Measurements from ENCODE around the gene PHGDH.
"Not testable (repeated sequence)": the region's sequence is repeated elsewhere in the genome, so short reads cannot be mapped to it uniquely, and the experiment has no call there.

Gene PHGDH

DNA sequence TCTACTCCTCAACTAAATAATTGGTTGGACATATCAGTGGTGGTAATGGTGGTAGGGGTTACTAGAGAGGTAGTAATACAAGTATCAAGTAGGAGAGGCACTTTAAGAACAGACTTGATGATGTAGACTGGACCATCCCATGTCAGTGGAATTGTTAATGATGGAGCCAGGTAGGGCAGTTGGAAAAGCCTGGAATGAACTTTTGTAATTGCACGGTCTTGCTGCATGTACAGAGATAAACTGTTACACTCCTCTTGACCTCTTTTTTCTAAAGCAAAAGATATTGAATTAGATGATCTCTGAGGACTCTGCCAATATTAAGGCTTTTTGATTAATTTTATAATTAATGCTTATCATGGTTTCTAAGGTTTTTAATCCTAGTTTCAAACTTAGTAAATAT is 51.2 kb downstream of the PHGDH start:
- no peak for DNase-seq (ENCODE audit: low read depth, low spot score)

DNA sequence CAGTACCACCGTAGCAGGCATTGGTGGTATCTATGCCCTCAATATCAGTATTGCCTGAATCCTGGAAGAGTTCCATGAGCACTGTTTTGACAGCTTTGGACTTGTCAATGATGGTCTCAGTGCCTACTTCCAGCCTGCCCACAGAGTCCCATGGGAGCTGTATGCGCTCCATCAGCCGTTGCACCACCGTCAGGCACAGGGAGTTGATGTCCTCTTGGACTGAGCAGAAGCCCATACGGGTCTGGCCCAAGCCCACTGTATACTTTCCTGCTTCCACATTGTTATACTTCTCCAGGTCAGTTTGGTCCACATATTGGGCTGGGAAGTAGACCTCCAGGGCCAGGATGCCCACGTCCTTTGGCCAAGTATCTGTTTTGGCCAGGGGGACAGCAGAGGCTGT is 52.5 kb downstream of the PHGDH start:
- DNase-seq (ENCODE audit: low read depth, low spot score): no peak

DNA sequence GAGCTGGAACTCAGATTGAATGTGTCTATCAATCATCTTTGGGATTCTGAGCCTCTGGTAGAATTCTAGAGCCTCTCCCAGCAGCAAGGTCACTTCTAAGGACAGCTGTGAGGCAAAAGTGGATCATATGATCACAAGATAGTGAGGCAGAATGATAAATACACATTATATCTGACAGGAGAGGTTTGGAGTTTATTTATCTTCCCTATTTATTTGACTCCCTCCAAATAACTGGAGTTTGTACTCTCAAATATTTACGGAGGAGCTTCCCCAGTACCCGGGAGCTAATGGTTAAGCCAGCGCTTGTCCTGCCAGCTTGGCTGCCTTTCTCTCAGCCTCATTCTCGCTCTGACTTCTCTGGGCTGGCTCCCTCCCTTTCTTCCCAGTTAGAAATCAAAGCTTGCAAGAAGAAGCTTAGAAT is 54.6 kb downstream of the PHGDH start:
- no peak for DNase-seq (ENCODE audit: low read depth, low spot score)

DNA sequence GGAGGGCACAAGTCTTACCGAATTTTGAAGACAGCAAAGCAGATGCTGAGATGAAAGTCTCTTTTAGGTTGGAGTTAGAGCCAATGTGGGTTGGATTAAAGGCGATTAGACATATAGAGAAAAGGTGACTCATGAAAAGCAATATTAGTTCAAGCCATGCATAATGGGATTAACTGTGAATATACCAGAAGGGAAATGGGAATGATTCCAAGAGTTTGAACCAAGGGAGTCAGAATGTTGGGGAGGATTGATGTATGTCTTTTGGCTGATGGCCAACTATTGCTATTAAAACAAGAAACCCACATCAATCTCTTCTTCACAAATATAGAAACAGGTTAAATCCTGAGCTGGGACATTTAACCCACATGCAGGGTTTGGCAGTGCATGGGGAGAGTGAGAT is 55.8 kb downstream of the PHGDH start:
- DNase-seq (ENCODE audit: low read depth, low spot score): no peak

DNA sequence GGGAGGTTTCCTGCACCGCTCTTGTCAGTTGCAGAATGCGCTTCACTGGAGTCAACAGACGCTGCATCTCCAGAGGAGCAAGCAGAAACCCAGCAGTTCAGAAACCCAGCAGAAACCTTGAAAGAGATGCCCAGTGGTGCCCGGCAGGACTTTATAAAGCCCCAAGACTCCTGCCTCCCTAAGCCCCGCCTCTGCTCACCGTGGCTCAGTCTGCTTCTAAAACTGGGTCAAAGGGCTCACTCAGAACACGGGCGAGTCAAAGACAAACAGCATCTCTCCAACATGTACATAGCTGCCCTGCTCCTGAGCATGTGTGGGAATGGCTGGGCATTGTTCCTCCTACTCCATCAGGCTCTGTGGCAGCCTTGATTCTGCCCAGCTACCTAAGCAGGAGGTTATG is 57.0 kb downstream of the PHGDH start, which contains the start of gene HMGCS2:
HMGCS2 (minus strand) TSS at position 128 of the 400 bp plus-strand sequence; CDS start at position 67, 61 bp downstream.
- DNase-seq (ENCODE audit: low read depth, low spot score): no peak

DNA sequence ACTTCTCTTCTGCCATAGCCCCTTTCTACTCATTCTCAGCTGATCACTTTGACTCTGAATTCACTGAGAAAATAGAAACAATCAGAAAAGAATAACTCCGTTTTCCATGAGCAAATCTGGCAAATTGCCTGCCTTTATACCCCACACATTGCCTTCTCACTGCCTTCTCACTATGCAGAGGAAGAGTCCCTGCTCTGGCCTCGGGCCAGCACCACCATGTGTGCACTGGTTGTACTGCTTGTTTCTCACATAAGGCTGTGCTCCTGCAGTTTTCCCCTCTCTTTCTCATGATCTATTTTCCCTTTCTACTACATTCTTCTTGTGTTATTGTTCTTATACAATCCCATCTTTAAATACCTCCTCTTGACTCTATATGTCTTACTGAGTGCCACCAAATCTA is 59.3 kb downstream of the PHGDH start:
- DNase-seq (ENCODE audit: low read depth, low spot score): no peak

DNA sequence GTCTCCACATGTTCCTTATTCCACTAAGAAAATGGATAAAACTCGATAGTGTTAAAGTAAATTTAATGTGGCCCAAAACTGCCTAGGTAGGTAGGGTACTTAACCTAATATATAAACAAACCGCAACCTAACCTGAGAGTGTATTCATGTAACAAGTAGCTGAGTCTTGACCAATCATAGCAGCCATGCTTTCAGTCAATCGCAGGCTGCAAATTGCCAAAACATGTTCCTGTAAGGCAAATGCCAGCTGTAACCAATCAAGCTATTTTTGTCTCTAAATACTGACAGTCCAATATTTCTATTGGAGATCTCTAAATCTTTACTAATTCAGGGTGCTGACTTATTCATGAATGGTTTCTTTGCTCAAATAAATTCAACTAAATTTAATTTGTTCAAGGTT is 60.0 kb downstream of the PHGDH start:
- DNase-seq (ENCODE audit: low read depth, low spot score): no peak

DNA sequence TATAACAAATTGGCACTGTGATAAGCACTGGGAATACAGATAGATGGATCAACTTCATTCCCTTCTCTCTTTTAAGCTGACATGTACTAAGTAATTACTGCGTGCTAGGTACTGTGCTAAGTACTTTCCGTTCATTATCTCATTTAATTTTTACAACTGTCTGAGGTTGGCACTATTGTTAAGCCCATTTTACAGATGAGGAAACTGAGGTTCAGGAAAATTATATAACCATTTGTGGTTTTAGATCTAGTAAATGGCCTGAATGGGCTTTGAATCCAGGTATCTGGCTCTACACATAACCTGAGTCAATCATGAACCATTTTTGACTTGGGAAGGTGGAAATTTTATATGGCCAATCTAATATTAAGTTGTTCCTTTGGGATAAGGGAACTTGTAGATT is 60.6 kb downstream of the PHGDH start:
- no peak for DNase-seq (ENCODE audit: low read depth, low spot score)

DNA sequence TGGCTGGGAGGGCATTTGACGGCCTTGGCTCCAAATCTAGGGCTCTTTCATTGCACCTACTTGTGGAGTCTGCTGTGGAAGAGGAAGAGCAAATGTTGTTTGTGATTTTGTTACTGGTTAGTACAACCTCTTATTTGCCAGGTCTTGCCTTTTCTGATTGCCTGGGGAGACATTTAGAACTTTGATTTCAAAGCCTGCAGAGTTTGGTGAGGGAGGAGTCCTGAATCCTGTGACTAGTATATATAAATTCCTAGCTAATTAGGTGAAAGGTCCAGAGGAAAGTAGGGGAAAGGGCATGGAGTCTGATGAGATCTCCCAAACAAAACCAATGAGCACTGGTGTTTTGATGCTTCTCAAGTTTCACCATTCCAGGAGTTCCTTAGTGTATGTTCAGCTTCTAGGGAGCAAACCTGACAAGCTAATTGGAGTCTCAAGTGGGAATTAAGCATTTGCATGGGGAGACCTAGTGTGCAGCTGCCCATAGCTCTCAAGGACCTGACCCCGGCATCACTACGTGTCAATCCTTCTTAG is 62.0 kb downstream of the PHGDH start:
- no peak for DNase-seq (ENCODE audit: low read depth, low spot score)

DNA sequence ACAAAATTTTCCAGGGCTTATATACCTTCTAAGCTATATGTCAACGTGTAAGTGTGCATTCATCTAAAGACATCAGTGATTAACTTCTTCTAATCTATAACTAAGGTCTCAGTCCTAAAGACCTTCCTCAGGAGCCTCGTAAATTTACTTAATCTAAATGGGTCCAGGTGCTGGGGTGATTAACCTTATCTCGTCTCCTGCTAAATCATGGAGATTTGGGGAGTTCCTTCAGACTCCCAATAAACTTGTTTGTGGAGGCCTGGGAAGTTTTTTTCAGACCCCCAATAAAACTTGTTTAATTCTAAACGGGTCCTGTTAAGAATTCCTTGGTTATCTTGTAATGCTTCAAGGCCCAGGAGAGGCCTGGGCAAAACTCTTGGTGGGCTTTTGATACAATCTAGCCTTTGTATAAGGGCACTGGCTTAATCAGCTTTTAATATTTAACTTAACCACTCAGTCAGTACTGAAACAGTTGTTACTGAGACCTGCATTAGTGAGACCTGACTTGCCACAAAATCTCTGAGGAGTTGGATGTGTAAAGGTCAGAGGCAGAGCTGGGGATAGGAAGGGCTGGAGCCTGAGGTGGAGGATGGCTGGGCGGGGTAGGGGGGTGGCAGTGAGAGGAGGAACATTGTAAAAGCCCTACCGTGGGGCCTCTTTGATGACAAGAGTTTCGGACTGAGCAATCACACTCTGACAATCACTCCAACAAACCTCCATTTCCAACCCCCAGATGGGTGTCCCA is 63.2 kb downstream of the PHGDH start:
- no peak for DNase-seq (ENCODE audit: low read depth, low spot score)

DNA sequence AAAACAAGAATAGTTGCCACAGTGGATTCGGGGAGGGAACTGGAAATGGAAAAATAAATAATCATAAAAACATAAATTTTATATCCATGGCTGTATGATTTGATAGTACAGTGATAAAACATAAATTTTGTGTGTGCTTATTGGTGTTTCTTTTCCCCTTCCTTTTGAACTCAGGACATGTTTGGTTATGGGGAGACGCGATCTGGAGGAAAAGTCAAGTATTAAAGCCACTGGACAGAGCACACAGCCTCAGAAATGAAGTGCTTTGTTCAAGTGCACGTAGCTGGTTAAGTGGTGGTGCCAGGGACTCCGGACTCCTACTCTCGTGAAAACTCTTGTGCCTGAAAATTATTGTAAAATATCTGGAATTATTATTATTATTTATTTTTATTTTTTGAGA is 66.6 kb downstream of the PHGDH start:
- DNase-seq (ENCODE audit: low read depth, low spot score): no peak

DNA sequence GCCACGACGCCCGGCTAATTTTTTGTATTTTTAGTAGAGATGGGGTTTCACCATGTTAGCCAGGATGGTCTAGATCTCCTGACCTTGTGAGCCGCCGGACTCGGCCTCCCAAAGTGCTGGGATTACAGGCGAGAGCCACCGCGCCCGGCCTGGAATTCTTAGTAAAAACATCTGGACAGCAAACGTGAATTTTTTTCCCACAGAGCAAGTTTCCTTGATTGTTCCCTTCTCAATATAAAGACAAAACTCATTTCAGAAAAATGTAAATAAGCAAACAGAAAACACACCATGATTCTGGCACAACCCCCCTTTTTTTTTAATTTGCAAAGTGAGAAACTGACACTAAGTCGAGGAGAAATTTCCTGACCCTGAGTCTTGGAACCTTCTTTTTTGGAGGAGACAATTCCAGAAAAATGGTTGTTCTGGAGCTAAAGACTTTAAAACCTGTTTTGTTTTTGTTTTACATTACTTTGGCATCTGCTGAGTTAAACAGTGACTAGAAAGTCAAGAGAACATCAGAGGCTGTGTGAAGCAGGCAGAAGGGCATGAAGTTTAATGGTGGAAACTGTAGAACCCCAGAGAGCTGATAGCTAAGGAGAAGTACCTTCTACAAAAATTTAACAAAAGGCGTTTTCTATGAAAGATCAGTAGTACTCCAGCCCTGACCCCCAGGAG is 67.3 kb downstream of the PHGDH start:
- DNase-seq (ENCODE audit: low read depth, low spot score): no peak

DNA sequence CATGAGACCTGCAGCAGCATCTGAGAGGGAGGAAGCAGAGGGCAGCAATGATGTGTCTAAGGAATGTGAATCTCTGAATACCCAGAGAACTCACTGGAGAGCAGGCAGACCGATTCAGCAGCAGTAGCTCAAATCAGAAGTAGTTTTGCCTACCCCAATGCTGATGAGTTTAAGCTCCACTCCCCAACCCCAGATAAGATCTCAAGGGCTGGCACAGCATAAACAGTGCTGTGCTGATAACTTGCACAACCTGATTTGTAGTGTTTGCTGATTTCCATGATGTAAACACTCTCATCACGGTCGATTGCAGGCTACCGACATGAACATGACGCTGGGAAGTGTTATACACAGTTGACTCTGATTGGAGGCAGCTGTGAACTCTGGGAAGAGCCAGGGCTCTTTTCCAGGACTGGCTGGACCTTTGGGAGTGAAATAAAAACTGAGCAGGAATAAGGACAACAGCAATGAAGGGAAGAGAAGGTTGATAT is 68.2 kb downstream of the PHGDH start:
- no peak for DNase-seq (ENCODE audit: low read depth, low spot score)

DNA sequence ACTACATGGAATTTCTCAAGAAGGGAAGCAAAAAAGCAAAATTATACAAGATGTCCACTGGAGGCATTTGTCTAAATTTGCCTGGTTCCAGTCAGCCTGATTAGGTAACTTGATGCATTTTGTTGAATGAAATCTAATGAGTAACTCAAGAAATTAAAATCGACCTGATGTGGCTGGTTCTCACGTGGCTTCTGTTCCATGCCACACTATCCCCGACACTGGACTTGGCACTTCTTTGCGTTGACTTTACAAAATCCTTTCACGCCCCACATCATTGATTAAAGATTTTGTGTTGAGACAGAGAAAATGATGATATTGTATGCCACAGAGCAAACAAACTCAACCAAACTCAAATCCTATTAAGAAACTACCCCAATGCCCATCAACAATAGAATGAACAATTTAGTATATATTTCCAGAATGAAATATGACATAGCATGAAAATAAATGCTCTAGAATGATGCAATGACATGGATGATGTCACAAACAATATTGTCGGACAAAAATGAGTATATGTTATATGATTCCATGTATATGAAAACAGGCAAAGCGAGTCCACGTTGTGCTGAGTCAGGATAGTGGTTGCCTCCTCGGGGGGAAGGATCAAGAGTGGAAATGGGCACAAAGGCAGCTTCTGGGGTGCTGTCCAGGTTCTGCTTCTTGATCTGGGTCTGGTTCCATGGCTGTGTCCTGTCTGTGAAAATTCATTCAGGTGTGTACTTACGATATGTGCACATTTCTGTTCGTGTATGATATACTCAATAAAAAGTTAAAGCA is 69.9 kb downstream of the PHGDH start:
- no peak for DNase-seq (ENCODE audit: low read depth, low spot score)

DNA sequence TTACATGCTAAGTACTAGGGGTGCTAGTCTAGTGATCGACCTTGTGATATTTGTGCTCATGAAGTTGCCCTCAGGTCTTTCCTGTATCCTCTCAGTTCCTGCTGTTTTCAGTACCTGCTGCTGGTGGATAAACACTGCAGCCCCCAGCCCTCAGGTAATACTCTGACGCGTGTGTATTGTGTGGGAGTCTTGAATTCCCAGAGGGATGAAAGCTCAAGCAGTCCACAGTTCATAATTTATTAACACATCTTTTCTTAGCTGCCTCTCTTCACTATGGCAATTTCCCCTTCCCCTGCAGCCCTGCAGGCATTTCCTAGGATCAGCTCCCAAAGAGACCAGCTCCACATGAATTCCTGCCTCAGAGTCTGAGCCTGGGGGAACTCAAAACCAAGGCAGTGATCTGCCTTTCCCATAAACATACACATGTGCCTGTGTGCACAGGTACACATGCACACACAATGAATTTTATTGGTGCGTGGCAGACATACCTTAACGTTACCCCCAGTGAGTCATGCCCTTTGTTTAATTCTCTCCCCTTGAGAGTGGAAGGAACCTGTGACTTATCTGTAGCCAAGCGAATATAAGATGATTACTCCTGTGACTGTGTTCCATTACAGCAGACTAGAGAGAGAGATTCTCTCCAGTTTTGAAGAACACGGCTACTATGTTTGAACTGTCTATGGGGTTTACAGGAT is 71.0 kb downstream of the PHGDH start:
- DNase-seq (ENCODE audit: low read depth, low spot score): no peak

DNA sequence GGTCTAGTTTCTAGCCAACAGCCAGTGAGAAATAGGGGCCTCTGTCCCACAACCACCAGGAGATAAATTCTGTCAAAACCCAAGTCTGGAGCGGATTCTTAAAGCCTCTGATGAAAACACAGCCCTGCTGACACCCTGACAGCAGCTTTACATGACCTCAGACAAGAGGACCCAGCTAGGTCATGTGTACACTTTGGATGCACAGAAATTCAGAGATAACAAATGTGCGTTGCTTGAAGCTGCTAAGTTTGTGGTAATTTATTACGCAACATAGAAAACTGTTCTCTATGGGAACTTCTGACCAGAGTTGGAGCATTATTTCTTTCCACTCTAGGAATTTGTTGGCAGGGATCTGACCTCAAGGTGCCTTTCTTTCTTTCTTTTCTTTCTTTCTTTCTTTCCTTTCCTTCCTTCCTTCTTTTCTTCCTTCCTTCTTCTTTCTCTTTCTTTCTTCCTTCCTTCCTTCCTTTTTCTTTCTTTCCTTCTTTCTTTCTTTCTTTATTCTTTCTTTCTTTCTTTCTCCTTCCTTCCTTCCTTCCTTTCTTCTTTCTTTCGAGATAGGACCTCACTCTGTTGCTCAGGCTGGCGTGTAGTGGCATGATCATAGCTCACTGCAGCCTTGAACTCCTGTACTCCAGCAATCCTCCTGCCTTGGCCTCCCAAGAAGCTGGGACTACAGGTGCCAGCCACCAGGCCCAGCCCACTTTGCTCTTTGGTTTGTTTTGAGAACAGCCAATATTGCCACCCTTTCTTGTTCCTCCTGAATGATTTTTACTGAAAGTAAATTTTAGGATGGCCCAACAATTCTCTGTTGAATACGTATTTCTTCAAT is 71.8 kb downstream of the PHGDH start:
- DNase-seq (ENCODE audit: low read depth, low spot score): no peak

DNA sequence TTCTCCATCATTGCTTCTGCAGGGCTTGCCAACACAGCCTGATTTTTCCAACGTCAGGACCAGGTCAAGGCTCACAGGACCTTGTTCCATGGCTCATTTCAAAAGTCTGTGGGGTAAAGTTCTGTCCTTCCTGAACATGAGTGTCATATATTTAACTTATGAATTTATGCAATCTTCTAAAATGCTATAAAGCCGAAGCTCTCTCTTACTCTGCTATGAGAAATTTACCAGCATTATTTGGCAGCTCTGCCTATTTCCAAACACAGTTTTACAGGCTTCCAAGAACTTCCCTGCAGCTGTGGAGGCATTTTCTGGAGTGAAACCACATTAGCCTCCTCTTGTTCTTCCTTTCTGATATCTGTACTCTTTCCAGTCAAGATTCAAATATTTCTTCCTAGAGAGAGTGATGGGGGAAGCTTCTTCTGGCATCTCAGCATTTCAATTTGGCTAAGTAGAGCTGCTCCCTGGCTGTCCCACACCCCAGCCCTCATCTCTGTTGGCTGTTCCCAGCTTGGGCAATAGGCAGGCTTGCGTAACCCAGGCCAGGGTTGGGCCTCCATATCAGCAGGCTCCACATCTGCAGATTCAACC is 72.6 kb downstream of the PHGDH start:
- no peak for DNase-seq (ENCODE audit: low read depth, low spot score)

DNA sequence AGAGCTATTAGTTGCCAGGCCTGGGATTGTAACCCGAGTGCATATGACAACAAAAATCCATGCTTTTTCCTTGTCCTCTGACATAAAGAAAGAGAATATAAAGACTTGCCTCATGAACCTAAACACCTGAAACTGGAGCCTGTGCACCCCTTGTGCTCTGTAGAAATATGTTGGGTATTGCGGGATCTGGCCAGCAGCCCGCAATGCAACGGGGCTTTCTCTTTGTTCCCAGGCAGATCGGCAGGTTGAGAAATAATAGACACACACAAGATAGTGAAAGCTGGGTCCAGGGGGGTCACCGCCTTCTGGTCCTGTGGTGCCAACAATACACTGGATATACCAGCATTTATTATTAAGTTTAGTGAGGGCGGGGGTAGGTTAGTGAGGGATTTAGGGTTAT is 74.3 kb downstream of the PHGDH start:
- not testable (repeated sequence) for DNase-seq (ENCODE audit: low read depth, low spot score)

DNA sequence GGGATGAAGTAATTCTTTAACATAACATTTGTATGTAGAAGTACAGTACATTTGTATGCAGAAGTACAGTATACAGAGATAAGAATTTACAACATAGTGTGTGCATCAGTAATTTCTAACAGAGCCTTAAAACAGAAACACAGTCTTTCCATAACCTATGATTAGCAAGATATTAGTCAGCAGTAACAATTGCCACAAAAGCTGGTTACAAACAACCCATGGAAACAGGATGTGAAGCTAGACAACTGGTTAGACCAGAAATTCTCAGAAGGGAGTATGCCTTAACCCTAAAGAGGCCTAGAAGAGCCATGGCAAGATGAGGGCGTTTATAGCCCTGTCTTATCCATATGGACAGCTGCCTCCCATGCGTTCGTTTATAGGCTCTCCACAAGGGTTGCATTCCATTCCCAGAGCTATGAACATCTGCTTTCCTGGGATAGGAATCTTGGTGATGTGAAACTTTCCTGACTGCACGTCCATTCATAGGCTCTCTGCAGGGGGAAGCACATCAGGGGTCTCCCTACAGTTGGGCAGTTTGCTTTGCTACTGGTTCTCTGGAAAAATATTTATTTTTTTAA is 74.8 kb downstream of the PHGDH start:
- DNase-seq (ENCODE audit: low read depth, low spot score): not testable (repeated sequence)

DNA sequence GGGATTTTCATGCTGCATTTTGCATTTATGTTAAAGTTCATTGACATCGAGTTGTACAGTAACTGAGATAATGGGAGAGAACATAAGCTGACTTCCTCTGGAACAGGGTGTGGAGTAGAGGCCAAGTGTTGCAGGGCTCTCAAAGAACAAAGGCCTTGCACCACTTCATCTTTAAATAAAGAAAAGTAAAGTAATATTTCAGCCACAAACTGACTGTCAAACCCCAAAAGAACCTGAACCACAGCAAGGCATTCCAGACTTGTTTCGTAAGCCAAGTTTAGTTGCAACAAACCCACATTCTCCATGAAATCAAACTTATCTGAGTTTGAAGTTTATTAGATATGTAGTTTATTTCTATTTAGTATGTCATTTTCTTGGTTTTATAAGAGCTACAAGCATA is 76.0 kb downstream of the PHGDH start:
- DNase-seq (ENCODE audit: low read depth, low spot score): no peak
